Measurements from ENCODE around the gene TMEM238L. TPM values are rescaled to one million over a fixed set of nuclear protein-coding genes. Genes with fewer than 3 reads are reported as not detected.
A peak's percentile ranks its signal among the peaks of the same experiment; 100 is the strongest.
"Not testable (repeated sequence)": the region's sequence is repeated elsewhere in the genome, so short reads cannot be mapped to it uniquely, and the experiment has no call there.

TMEM238L gene, protein sequence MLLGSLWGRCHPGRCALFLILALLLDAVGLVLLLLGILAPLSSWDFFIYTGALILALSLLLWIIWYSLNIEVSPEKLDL
- not detected for total RNA-seq

DNA sequence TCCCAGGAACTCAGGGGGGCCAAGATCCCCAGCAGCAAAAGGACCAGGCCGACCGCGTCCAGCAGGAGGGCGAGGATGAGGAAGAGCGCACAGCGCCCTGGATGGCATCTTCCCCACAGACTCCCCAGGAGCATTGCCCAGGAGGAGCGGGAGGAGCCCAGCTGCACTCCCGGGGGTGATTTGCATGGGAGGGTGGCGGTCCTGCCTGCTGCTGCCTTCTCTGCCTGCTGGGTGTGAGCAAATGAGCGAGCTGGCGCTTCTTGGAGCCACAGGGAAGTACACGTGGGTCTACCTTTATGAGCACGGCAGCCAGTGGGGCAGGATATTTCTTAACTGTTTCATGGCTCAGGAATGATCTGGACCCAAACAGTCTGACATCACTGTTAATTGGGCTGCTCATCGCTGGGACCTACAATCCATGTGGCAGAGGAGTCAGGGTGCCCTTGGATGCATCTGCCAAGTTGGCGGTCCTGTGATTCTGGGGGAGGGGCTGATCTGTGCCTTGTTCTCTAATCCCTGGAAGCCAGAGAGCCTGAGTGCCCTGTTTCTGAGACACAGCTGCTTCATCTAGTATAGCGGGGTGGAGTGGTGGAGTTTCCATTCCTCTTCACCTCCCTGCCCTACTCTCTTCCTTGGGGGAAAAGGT lies at the start of gene TMEM238L:
TSS of gene TMEM238L (minus strand) at position 270 of the 646 bp plus-strand sequence. CDS start at position 134, 136 bp downstream.
- H3K27ac Mint-ChIP-seq: no peak within 1 kb of the TSS
- H3K4me1 Mint-ChIP-seq (ENCODE audit: low read depth): no peaks in the 10 kb centered on the region
- no peaks in the 10 kb centered on the region for H3K27me3 Mint-ChIP-seq (ENCODE audit: low read depth)
- H3K36me3 Mint-ChIP-seq (ENCODE audit: low read depth): no peaks in the 10 kb centered on the region
- no peak for DNase-seq
- H3K4me3 Mint-ChIP-seq: no peak within 1 kb of the TSS
- H3K9me3 Mint-ChIP-seq: no peaks in the 10 kb centered on the region
- intact Hi-C loops (cut with micrococcal nuclease): no loop called here
- CTCF ChIA-PET: no interaction called here

DNA sequence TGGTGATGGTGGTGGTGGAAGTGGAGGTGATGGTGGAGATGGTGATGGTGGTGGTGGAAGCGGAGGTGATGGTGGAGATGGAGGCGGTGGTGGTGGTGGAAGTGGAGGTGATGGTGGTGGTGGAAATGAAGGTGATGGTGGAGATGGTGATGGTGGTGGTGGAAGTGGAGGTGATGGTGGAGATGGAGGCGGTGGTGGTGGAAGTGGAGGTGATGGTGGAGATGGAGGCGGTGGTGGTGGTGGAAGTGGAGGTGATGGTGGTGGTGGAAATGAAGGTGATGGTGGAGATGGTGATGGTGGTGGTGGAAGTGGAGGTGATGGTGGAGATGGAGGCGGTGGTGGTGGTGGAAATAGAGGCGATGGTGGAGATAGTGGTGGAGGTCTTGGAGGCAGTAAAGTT lies 42.7 kb upstream of the TMEM238L start:
- H3K27me3 Mint-ChIP-seq (ENCODE audit: low read depth); DNase-seq; H3K9me3 Mint-ChIP-seq; H3K27ac Mint-ChIP-seq; intact Hi-C loops (cut with micrococcal nuclease); H3K4me3 Mint-ChIP-seq; H3K4me1 Mint-ChIP-seq (ENCODE audit: low read depth); H3K36me3 Mint-ChIP-seq (ENCODE audit: low read depth): not testable (repeated sequence)
- CTCF ChIA-PET: interaction anchor here (3.0 kb wide), 1 partner anchor 200 kb away, joined by 11 read pairs; no protein-coding TSS in a partner anchor

DNA sequence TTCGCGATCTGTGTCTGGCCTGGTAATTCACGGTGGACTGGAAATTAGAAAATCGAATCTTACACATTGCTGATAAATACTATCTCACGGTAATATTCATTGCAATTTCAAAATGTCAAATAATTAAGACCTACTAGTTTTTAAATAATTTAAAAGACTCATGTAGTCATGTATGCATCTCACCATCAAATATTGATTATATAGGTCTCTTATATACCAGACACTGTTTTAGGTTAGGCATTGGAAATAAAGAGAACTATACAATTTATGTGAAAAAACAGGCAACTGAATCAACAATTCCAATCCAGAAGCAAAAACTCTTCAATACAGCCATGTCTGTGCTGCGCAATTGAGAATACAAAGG lies 41.5 kb upstream of the TMEM238L start:
- Mint-ChIP-seq H3K27ac (no peak overlapping the region), H3K9me3 (no peaks in the 10 kb centered on the region), H3K4me1 (ENCODE audit: low read depth) (peaks cover 7% of the 10 kb centered on the region), H3K36me3 (ENCODE audit: low read depth) (no peaks in the 10 kb centered on the region), H3K27me3 (ENCODE audit: low read depth) (no peaks in the 10 kb centered on the region), H3K4me3 (peak overlapping the region; percentile 70)
- CTCF ChIA-PET: interaction anchor here (1.0 to 3.6 kb wide), 7 partner anchors 10 to 199 kb away, joined by 3 to 34 read pairs (median 12); no protein-coding TSS in a partner anchor
- intact Hi-C loops (cut with micrococcal nuclease): loop anchor here (1.0 to 2.0 kb wide), 6 partner anchors 73 to 214 kb away; partner anchors contain the start of genes ADPRM and SCO1
- DNase-seq: no peak

DNA sequence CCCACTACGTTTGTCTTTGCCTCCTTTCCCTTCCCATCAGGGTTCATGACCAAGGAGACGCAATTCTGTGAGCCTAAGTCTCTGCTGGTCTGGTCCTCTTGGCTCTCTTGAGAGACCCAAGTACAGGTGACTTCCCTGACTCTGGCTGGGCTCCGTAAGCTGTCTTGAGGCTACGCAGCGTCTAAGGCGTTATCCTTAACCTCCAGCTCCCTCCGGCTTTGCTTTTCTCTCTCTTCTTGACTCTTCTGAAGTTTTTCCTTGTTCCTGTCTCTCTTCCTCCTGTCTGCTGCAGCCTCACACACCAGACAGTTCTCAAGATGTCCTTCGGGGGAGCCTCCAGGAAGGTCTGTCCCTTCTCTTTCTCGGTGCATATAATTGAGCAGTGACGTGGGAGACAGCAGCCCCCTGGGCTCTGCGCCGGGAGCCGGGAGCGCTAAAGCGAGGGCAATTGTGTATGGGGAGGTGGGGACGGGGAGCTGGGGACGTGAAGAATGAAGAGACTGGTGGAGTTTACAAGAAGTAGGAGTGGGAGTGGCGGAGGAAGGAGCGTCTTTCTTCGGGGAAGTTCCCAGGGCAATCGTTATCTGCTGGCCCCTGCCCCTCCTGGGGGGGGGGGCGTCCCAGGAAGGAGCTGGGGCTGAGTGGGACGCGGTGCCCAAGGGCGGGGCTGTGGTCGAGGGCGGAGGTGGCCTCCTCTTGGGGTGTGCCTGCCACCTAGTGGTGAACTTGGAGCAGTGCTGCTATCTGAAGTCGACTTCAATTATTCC lies 40.9 kb upstream of the TMEM238L start:
- Mint-ChIP-seq H3K36me3 (ENCODE audit: low read depth) (no peaks in the 10 kb centered on the region), H3K27me3 (ENCODE audit: low read depth) (no peaks in the 10 kb centered on the region), H3K4me1 (ENCODE audit: low read depth) (peaks cover 7% of the 10 kb centered on the region), H3K9me3 (no peaks in the 10 kb centered on the region), H3K27ac (no peak overlapping the region), H3K4me3 (peak overlapping the region; percentile 70)
- DNase-seq: peak; percentile 81
- intact Hi-C loops (cut with micrococcal nuclease): loop anchor here (1.0 to 2.0 kb wide), 6 partner anchors 73 to 214 kb away; partner anchors contain the start of genes ADPRM and SCO1
- CTCF ChIA-PET: interaction anchor here (0.7 to 3.6 kb wide), 18 partner anchors 8 to 227 kb away, joined by 3 to 34 read pairs (median 4); no protein-coding TSS in a partner anchor

DNA sequence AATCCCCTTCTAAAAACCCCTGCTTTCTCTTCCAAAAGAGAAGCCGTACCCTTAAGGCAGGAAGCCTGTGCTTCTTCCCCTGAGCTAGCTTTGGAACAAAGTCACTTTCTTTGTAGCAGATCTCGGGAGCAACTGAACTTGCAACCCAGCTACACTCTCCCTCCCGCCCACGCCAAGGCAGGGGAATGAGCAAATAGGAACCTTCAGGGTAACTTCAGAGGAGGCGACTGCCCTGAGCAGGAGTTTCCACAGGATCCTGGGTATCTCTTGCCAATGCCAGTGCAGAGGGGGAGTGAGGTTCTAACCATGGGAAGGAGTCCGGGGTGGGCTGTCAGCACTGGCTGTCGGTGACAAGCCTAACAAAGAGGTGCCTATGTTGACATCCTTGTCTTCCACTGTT lies 39.9 kb upstream of the TMEM238L start:
- intact Hi-C loops (cut with micrococcal nuclease): loop anchor here (2.0 kb wide), 1 partner anchor 99 kb away; no protein-coding TSS in a partner anchor
- H3K36me3 Mint-ChIP-seq (ENCODE audit: low read depth): no peaks in the 10 kb centered on the region
- CTCF ChIA-PET: interaction anchor here (0.6 to 3.6 kb wide), 9 partner anchors 9 to 226 kb away, joined by 3 to 34 read pairs (median 7); no protein-coding TSS in a partner anchor
- no peak overlapping the region for H3K27ac Mint-ChIP-seq
- no peaks in the 10 kb centered on the region for H3K9me3 Mint-ChIP-seq
- H3K4me1 Mint-ChIP-seq (ENCODE audit: low read depth): peaks cover 7% of the 10 kb centered on the region
- no peaks in the 10 kb centered on the region for H3K27me3 Mint-ChIP-seq (ENCODE audit: low read depth)
- H3K4me3 Mint-ChIP-seq: no peak overlapping the region
- no peak for DNase-seq

DNA sequence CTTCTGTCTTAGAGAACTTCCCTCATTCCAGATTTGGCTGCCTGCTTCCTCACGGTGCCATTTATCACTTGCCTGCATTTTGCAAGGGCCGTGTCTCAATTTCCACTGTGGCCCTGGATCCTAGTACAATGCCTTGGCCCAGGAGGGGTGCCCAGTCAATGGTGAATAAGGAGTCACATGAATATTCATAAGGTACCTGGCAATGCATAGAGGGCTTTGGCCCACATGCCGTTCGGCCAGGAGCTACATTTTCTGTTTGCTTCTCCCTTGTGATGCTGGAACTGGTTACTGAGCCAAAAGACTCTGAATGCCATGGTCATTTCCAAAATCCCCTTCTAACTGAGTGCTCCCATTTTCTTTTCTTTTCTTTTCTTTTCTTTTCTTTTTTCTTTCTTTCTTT lies 38.8 kb upstream of the TMEM238L start:
- Mint-ChIP-seq H3K27me3 (ENCODE audit: low read depth) (no peaks in the 10 kb centered on the region), H3K27ac (no peak overlapping the region), H3K4me3 (no peak overlapping the region), H3K9me3 (no peaks in the 10 kb centered on the region), H3K4me1 (ENCODE audit: low read depth) (peaks cover 7% of the 10 kb centered on the region), H3K36me3 (ENCODE audit: low read depth) (no peaks in the 10 kb centered on the region)
- CTCF ChIA-PET: interaction anchor here (3.6 kb wide), 1 partner anchor 105 kb away, joined by 34 read pairs; no protein-coding TSS in a partner anchor
- intact Hi-C loops (cut with micrococcal nuclease): no loop called here
- DNase-seq: no peak

DNA sequence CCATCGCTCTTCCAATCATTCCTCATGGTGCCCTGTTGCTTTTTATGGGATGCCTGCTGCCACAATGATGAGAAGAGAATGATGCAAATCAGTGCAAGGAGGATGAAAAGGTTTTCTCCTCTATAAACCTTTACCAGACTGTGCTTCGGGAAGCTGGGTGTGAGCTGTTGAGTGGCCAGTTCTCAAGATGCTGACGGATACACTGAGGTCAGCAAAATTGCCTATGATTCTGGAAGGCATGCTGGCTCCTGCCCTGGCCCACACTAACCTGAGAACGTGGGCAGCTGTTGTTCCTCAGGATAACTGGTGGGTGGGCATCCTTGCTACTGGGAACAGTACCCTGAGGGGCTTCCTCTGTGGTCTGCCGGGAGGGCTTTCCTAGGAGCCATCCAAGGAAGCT lies 34.8 kb upstream of the TMEM238L start:
- Mint-ChIP-seq H3K36me3 (ENCODE audit: low read depth) (no peaks in the 10 kb centered on the region), H3K9me3 (no peaks in the 10 kb centered on the region), H3K27me3 (ENCODE audit: low read depth) (no peaks in the 10 kb centered on the region), H3K4me1 (ENCODE audit: low read depth) (no peaks in the 10 kb centered on the region), H3K27ac (no peak overlapping the region), H3K4me3 (no peak overlapping the region)
- CTCF ChIA-PET: interaction anchor here (0.9 kb wide), 1 partner anchor 102 kb away, joined by 3 read pairs; no protein-coding TSS in a partner anchor
- DNase-seq: no peak
- intact Hi-C loops (cut with micrococcal nuclease): no loop called here

DNA sequence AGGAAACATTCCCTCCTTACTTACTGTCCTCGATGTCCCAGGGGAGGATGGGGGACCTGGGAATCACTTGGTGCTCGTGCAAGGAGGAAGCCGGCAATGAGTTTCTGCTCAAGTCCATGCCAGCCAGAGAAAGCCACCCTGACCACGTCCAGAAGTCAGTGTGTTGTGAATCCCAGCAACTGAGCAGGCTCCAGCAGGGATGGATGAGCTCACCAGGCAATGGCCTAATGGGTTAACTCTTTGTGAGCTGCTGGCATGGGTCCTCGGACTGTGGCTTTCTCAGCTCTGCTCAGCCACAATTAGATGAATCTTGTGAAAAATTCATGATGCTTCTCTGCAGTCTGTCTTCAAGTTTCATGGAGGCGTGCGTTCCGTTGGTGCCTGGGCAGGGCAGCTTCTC lies 34.0 kb upstream of the TMEM238L start, which contains the start of gene PIRT:
TSS of gene PIRT (minus strand) at position 167 of the 400 bp plus-strand sequence. CDS start 12,442 bp downstream, outside the sequence.
- intact Hi-C loops (cut with micrococcal nuclease): no loop called here
- no peak within 1 kb of the TSS for H3K4me3 Mint-ChIP-seq
- no peak for DNase-seq
- no peaks in the 10 kb centered on the region for H3K4me1 Mint-ChIP-seq (ENCODE audit: low read depth)
- no peaks in the 10 kb centered on the region for H3K27me3 Mint-ChIP-seq (ENCODE audit: low read depth)
- CTCF ChIA-PET: no interaction called here
- H3K36me3 Mint-ChIP-seq (ENCODE audit: low read depth): no peaks in the 10 kb centered on the region
- no peaks in the 10 kb centered on the region for H3K9me3 Mint-ChIP-seq
- H3K27ac Mint-ChIP-seq: no peak within 1 kb of the TSS

DNA sequence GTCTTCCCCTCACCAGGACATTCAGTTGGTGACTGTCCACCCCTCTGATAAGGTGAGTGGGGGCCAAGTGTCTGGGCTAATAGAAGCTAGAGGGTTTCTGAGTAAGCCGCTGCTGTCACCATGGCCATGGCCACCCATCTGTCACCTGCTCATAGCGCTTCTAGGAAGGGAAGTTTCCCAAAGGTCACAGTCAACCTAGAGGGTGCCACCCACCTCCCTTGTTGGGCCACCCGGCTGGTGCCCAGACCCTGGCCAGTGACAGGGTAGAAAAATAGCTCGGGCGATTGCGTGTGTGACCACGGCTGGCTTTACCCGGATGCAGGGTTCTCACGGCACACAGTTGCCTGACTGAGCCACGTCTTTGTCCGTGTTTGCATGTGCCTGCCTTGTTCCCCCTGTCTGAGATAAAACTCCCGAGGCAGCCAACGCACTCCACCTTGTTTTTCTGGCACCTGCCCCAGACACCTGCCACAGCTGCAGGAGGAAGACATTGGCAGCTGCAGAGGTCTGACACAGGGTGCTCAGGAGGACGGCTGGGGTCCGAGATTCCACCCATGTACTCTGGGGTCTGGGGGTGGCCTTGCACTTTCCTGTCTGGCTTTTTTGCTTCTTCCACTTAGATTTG lies 33.2 kb upstream of the TMEM238L start:
- CTCF ChIA-PET: interaction anchor here (1.0 kb wide), 1 partner anchor 8 kb away, joined by 3 read pairs; no protein-coding TSS in a partner anchor
- Mint-ChIP-seq H3K36me3 (ENCODE audit: low read depth) (no peaks in the 10 kb centered on the region), H3K4me1 (ENCODE audit: low read depth) (no peaks in the 10 kb centered on the region), H3K4me3 (no peak overlapping the region), H3K27me3 (ENCODE audit: low read depth) (no peaks in the 10 kb centered on the region), H3K27ac (no peak overlapping the region), H3K9me3 (no peaks in the 10 kb centered on the region)
- DNase-seq: no peak
- intact Hi-C loops (cut with micrococcal nuclease): no loop called here

DNA sequence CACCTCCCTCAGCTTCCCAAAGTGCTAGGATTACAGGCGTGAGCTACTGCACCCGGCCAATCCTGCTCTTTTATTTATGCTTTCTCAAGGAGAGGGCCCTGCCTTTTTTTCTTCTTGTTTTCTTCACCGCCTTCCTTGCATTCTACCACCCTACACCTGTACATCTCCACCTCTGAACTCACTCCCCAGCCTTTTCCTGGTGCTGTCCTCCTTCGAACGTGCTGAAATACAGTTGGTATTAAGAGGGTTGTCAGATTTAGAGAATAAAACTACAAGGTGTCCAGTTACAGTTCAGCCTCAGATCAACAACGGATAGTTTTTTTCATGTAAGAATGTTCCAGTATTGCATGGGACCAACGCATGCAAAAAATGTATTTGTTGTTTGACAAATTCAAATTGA lies 32.2 kb upstream of the TMEM238L start:
- intact Hi-C loops (cut with micrococcal nuclease): no loop called here
- no peak overlapping the region for H3K4me3 Mint-ChIP-seq
- no peaks in the 10 kb centered on the region for H3K4me1 Mint-ChIP-seq (ENCODE audit: low read depth)
- CTCF ChIA-PET: interaction anchor here (0.7 to 2.5 kb wide), 3 partner anchors 8 to 132 kb away, joined by 3 to 12 read pairs (median 4); no protein-coding TSS in a partner anchor
- H3K27me3 Mint-ChIP-seq (ENCODE audit: low read depth): no peaks in the 10 kb centered on the region
- no peaks in the 10 kb centered on the region for H3K36me3 Mint-ChIP-seq (ENCODE audit: low read depth)
- no peaks in the 10 kb centered on the region for H3K9me3 Mint-ChIP-seq
- no peak overlapping the region for H3K27ac Mint-ChIP-seq
- DNase-seq: no peak

DNA sequence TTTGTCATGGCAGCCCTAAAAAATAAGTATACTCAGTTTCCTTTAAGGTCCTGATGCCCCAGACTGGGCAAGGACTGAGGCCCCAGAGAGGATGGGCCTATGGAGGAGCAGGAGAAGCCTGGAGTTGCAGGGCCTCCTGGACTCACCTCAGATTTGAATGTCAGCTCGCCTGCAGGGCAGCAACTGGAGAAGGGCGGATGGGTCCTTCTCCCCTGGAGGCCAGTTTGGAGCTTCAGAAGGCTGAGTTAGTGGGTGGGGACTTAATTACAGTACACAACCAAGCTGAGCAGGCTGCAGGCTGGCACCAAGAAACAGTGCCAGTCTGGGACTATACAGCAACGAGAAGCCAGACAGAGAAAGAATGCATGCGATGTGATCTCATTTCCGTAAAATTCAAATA lies 27.8 kb upstream of the TMEM238L start:
- H3K4me1 Mint-ChIP-seq (ENCODE audit: low read depth): no peaks in the 10 kb centered on the region
- intact Hi-C loops (cut with micrococcal nuclease): no loop called here
- no peak overlapping the region for H3K4me3 Mint-ChIP-seq
- H3K27ac Mint-ChIP-seq: no peak overlapping the region
- CTCF ChIA-PET: interaction anchor here (1.0 to 1.1 kb wide), 2 partner anchors 13 to 185 kb away, joined by 3 to 4 read pairs; no protein-coding TSS in a partner anchor
- DNase-seq: no peak
- no peaks in the 10 kb centered on the region for H3K36me3 Mint-ChIP-seq (ENCODE audit: low read depth)
- H3K27me3 Mint-ChIP-seq (ENCODE audit: low read depth): no peaks in the 10 kb centered on the region
- no peaks in the 10 kb centered on the region for H3K9me3 Mint-ChIP-seq

Measured in activated naive CD4-positive, alpha-beta T cell treated with anti-CD3 and anti-CD28 coated beads for 36 hours (primary cell).